ENCODE data around the gene STX1A. TPM values are rescaled to one million over a fixed set of nuclear protein-coding genes. Genes with fewer than 3 reads are reported as not detected.

The STX1A gene
- total RNA-seq, 1 experiment from 2014 or later = 24.2 TPM

DNA sequence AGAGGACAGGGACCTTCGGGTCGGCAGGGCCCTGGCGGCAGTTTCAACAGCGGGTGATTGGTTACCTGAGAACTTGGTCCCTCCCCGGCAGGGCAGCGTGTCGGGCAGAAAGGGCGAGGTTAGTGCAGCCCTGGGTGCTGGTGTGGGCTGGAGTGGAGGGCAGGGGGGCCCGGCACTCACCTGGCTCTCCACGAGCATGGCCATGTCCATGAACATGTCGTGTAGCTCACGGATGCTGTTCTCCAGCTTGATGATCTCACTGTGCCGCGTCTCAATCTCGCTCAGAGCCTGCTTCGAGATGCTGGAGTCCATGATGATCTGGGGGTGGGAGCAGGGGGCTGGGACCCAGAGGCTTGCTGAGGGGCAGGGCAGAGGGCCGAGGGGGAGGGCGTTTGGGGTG is 16.8 kb downstream of the STX1A start:
- CTCF ChIA-PET = interaction anchor here (0.6 to 2.8 kb wide), 5 partner anchors 9 to 235 kb away, joined by 3 to 14 read pairs (median 4); no protein-coding TSS in a partner anchor

DNA sequence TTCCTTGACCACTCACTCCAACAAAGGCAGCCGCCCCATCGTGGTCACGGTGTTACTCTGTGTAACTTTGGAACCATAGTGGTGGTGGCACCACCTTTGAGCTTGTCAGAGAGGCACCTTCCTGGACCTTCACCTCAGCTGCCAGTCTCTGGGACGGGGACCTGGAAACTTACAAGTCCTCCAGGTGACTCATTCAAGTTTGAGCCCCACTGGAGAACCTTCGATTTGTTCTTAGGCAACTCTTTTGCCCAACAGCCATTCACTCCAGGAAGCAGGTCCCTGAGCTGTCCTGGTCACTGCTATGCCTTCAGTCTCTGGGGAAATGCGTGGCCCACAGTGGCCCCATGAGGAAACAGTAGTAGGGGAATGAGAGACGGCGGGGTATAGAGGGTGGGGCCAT is 17.2 kb downstream of the STX1A start:
- H3K9me3 Mint-ChIP-seq (ENCODE audit: unreplicated experiment) = no peaks in the 10 kb centered on the region
- DNase-seq (ENCODE audit: unreplicated experiment) = peak; percentile 20
- peaks cover 20% of the 10 kb centered on the region for H3K4me1 Mint-ChIP-seq (ENCODE audit: insufficient read depth, unreplicated experiment)
- H3K4me3 Mint-ChIP-seq (ENCODE audit: unreplicated experiment) = no peak overlapping the region
- intact Hi-C loops (cut with micrococcal nuclease) = no loop called here
- CTCF ChIA-PET = interaction anchor here (0.6 to 2.8 kb wide), 6 partner anchors 9 to 235 kb away, joined by 3 to 14 read pairs (median 4); no protein-coding TSS in a partner anchor
- TF ChIP-seq, protein P1, sequence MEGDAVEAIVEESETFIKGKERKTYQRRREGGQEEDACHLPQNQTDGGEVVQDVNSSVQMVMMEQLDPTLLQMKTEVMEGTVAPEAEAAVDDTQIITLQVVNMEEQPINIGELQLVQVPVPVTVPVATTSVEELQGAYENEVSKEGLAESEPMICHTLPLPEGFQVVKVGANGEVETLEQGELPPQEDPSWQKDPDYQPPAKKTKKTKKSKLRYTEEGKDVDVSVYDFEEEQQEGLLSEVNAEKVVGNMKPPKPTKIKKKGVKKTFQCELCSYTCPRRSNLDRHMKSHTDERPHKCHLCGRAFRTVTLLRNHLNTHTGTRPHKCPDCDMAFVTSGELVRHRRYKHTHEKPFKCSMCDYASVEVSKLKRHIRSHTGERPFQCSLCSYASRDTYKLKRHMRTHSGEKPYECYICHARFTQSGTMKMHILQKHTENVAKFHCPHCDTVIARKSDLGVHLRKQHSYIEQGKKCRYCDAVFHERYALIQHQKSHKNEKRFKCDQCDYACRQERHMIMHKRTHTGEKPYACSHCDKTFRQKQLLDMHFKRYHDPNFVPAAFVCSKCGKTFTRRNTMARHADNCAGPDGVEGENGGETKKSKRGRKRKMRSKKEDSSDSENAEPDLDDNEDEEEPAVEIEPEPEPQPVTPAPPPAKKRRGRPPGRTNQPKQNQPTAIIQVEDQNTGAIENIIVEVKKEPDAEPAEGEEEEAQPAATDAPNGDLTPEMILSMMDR (IDR thresholded peaks at IDR 0.05; ENCODE audit: unreplicated experiment) = no peak
- peak overlapping the region; percentile 7 for H3K27ac Mint-ChIP-seq (ENCODE audit: low read depth, unreplicated experiment)
- POLR2A ChIA-PET = interaction anchor here (0.6 to 0.9 kb wide), 2 partner anchors 12 to 36 kb away, joined by 3 read pairs; partner anchors contain the start of gene ABHD11
- BruUV-seq (replicated peaks) = no TSS peak
- peaks cover 54% of the 10 kb centered on the region for H3K36me3 Mint-ChIP-seq (ENCODE audit: insufficient read depth, unreplicated experiment)
- H3K27me3 Mint-ChIP-seq (ENCODE audit: insufficient read depth, unreplicated experiment) = no peaks in the 10 kb centered on the region

More for the DNA sequence above, 16.8 kb downstream of the STX1A start:
- DNase-seq (ENCODE audit: unreplicated experiment) = no peak
- Mint-ChIP-seq H3K4me1 (ENCODE audit: insufficient read depth, unreplicated experiment) (peaks cover 20% of the 10 kb centered on the region), H3K4me3 (ENCODE audit: unreplicated experiment) (no peak overlapping the region), H3K36me3 (ENCODE audit: insufficient read depth, unreplicated experiment) (peaks cover 53% of the 10 kb centered on the region), H3K27me3 (ENCODE audit: insufficient read depth, unreplicated experiment) (no peaks in the 10 kb centered on the region), H3K9me3 (ENCODE audit: unreplicated experiment) (no peaks in the 10 kb centered on the region), H3K27ac (ENCODE audit: low read depth, unreplicated experiment) (no peak overlapping the region)
- TF ChIP-seq, protein P1 (IDR thresholded peaks at IDR 0.05; ENCODE audit: unreplicated experiment) = no peak
- POLR2A ChIA-PET = interaction anchor here (0.6 kb wide), 1 partner anchor 11 kb away, joined by 3 read pairs; no protein-coding TSS in a partner anchor
- BruUV-seq (replicated peaks) = no TSS peak
- intact Hi-C loops (cut with micrococcal nuclease) = no loop called here

DNA sequence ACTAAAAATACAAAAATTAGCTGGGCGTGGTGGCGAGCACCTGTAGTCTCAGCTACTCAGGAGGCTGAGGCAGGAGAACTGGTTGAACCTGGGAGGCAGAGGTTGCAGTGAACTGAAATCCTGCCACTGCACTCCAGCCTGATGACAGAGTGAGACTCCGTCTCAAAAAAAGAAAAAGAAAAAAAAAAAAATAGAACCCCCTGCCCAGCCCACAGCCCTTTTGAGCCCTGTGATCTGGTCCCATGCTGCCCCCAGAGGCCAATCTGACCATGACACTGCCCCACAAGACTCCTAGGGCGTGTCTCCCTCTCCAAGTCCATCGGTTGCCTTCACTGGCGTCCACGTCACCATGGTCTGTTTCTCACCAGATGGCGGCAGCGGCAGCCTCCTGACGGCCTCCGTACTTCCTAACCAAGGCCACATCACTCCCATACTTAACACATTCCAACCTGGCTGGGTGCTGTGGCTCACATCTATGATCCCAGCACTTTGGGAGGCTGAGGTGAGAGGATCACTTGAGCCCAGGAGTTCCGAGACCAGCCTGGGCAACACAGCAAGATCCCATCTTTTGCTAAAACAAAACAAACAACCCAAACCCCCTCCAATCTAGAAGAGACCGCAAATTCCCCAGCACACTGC is 18.0 kb downstream of the STX1A start:
- intact Hi-C loops (cut with micrococcal nuclease) = no loop called here

More for the DNA sequence above, 18.0 kb downstream of the STX1A start:
- Mint-ChIP-seq H3K27me3 (ENCODE audit: insufficient read depth, unreplicated experiment) (no peaks in the 10 kb centered on the region), H3K27ac (ENCODE audit: low read depth, unreplicated experiment) (peak overlapping the region; percentile 7), H3K36me3 (ENCODE audit: insufficient read depth, unreplicated experiment) (peaks cover 54% of the 10 kb centered on the region), H3K4me3 (ENCODE audit: unreplicated experiment) (no peak overlapping the region), H3K4me1 (ENCODE audit: insufficient read depth, unreplicated experiment) (peaks cover 13% of the 10 kb centered on the region), H3K9me3 (ENCODE audit: unreplicated experiment) (no peaks in the 10 kb centered on the region)
- no TSS peak for BruUV-seq (replicated peaks)
- ChIA-PET POLR2A (interaction anchor here (0.7 to 0.9 kb wide), 2 partner anchors 37 to 163 kb away, joined by 3 read pairs; partner anchors contain the start of gene ABHD11), CTCF (interaction anchor here (0.6 to 2.8 kb wide), 13 partner anchors 10 to 164 kb away, joined by 3 to 14 read pairs (median 4); no protein-coding TSS in a partner anchor)
- peak; percentile 44 for DNase-seq (ENCODE audit: unreplicated experiment)
- TF ChIP-seq, protein P1 (IDR thresholded peaks at IDR 0.05; ENCODE audit: unreplicated experiment) = peak; percentile 55

Data from MCF 10A (cell line).